Embryonic facial prominence (tissue), 1 donor: Measurements from ENCODE around the gene C10orf53.

Experiments used
- DNase-seq: peaks from one replicate; pipeline ENCODE4 v3.0.0-alpha.2; 2016; ENCODE audit errors: extremely low spot score

The C10orf53 gene

GRCh38 chr10:49737474-49738201 is 58.2 kb downstream of the C10orf53 start:
- no peak for DNase-seq

GRCh38 chr10:49738616-49739360 is 59.3 kb downstream of the C10orf53 start:
- DNase-seq, result no peak

GRCh38 chr10:49739426-49739825 is 60.0 kb downstream of the C10orf53 start:
- DNase-seq, result no peak

GRCh38 chr10:49740346-49741107 is 61.1 kb downstream of the C10orf53 start:
- no peak for DNase-seq

- no peak for DNase-seq
Measured at GRCh38 chr10:49741108-49741995, 61.9 kb downstream of the C10orf53 start.

GRCh38 chr10:49742683-49743463 is 63.4 kb downstream of the C10orf53 start:
- DNase-seq, result no peak

GRCh38 chr10:49743464-49744075 is 64.1 kb downstream of the C10orf53 start:
- no peak for DNase-seq

- DNase-seq, result no peak
Measured at GRCh38 chr10:49744091-49744685, 64.7 kb downstream of the C10orf53 start.

- no peak for DNase-seq
Measured at GRCh38 chr10:49744924-49745605, 65.6 kb downstream of the C10orf53 start.

GRCh38 chr10:49745756-49746155 is 66.3 kb downstream of the C10orf53 start:
- no peak for DNase-seq

GRCh38 chr10:49746626-49747302 is 67.3 kb downstream of the C10orf53 start:
- no peak for DNase-seq
